Thyroid gland (tissue), 4 donors: Measurements from ENCODE around the gene NRAS.

ENCODE experiments used
- CTCF ChIP-seq, 6 experiments: fragments of 200-600 bp in 3 of 6; fragments of 450-650 bp in 3 of 6; sonication (generic) in 3 of 6; IDR thresholded peaks; one replicate each; pipeline ENCODE4 v1.5.1; 2016 to 2019; ENCODE audit warnings: antibody characterized with exemption in 6 of 6, mild to moderate bottlenecking in 2 of 6, inconsistent platforms in 1 of 6, moderate library complexity in 1 of 6
- POLR2A ChIP-seq, 2 donors: fragments of 450-650 bp; IDR thresholded peaks; one replicate each; pipeline ENCODE4 v1.6.1; 2017; ENCODE audit warnings: antibody characterized with exemption in 2 of 2, mild to moderate bottlenecking in 2 of 2, moderate library complexity in 1 of 2

DNA sequence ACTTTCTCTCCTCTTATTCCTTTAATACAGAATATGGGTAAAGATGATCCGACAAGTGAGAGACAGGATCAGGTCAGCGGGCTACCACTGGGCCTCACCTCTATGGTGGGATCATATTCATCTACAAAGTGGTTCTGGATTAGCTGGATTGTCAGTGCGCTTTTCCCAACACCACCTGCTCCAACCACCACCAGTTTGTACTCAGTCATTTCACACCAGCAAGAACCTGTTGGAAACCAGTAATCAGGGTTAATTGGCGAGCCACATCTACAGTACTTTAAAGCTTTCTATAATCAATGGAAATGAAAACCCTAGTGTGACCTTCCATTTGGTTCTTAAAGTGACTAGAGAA, 643 bp downstream of the NRAS start:
- TF ChIP-seq CTCF (IDR thresholded peaks at IDR 0.05) (no peak), POLR2A (IDR thresholded peaks at IDR 0.05) (no peak)
